Neural cell (in vitro differentiated cells): ENCODE data around the gene PLD3.

Source experiments
- EP300 ChIP-seq: fragments of 450-650 bp; conservative IDR thresholded peaks from 2 replicates; pipeline ENCODE4 v1.6.1; 2014; ENCODE audit warnings: antibody characterized with exemption, mild to moderate bottlenecking, moderate library complexity; ENCODE audit not compliant: poor library complexity, severe bottlenecking
- EZH2 ChIP-seq: fragments of 200-600, 300-800 bp; shearing (Covaris generic), sonication (generic); IDR thresholded peaks from 2 replicates; pipeline ENCODE4 v1.6.1; 2014; ENCODE audit warnings: antibody characterized with exemption, low read length, borderline replicate concordance, mild to moderate bottlenecking; ENCODE audit not compliant: insufficient read depth, poor library complexity, severe bottlenecking
- POLR2AphosphoS5 ChIP-seq: IDR thresholded peaks from 2 replicates; pipeline ENCODE4 v1.6.1; 2012
- SMC3 ChIP-seq: fragments of 450-650 bp; conservative IDR thresholded peaks from 2 replicates; pipeline ENCODE4 v1.6.1; 2014; ENCODE audit warnings: antibody characterized with exemption, mild to moderate bottlenecking, moderate library complexity; ENCODE audit not compliant: poor library complexity
- TAF1 ChIP-seq: IDR thresholded peaks from 2 replicates; pipeline ENCODE4 v1.6.1; 2012; ENCODE audit warnings: low read depth
- TF ChIP-seq, protein P1 (sequence below): fragments of 450-650 bp; IDR thresholded peaks from 2 replicates; pipeline ENCODE4 v1.5.1; 2014; ENCODE audit warnings: antibody characterized with exemption, mild to moderate bottlenecking, moderate library complexity; ENCODE audit not compliant: poor library complexity, severe bottlenecking
- TF ChIP-seq, protein P2 (sequence below): IDR thresholded peaks from 2 replicates; pipeline ENCODE4 v1.6.1; 2012; ENCODE audit warnings: borderline replicate concordance

DNA sequence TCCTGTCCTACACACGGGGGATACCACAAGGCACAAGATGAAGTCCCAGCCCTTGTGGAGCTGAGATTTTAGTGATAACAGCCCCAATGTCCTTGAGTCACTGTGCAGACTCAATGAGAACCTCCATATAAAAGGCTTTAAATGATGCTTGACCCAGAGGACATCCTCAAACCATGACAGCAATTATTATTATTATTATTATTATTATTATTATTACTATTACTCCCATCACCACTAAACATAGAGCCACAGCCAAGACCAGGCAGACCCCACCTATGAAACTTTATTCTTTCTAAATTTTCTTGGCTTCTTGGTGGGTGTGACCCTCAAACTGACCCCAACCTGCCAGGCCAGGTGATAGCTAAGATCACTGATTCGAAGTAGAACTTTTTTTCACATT is 11.4 kb upstream of the PLD3 start:
- TF ChIP-seq, protein P1, sequence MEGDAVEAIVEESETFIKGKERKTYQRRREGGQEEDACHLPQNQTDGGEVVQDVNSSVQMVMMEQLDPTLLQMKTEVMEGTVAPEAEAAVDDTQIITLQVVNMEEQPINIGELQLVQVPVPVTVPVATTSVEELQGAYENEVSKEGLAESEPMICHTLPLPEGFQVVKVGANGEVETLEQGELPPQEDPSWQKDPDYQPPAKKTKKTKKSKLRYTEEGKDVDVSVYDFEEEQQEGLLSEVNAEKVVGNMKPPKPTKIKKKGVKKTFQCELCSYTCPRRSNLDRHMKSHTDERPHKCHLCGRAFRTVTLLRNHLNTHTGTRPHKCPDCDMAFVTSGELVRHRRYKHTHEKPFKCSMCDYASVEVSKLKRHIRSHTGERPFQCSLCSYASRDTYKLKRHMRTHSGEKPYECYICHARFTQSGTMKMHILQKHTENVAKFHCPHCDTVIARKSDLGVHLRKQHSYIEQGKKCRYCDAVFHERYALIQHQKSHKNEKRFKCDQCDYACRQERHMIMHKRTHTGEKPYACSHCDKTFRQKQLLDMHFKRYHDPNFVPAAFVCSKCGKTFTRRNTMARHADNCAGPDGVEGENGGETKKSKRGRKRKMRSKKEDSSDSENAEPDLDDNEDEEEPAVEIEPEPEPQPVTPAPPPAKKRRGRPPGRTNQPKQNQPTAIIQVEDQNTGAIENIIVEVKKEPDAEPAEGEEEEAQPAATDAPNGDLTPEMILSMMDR = no peak
- no peak for TF ChIP-seq POLR2AphosphoS5
- TF ChIP-seq, protein P2, sequence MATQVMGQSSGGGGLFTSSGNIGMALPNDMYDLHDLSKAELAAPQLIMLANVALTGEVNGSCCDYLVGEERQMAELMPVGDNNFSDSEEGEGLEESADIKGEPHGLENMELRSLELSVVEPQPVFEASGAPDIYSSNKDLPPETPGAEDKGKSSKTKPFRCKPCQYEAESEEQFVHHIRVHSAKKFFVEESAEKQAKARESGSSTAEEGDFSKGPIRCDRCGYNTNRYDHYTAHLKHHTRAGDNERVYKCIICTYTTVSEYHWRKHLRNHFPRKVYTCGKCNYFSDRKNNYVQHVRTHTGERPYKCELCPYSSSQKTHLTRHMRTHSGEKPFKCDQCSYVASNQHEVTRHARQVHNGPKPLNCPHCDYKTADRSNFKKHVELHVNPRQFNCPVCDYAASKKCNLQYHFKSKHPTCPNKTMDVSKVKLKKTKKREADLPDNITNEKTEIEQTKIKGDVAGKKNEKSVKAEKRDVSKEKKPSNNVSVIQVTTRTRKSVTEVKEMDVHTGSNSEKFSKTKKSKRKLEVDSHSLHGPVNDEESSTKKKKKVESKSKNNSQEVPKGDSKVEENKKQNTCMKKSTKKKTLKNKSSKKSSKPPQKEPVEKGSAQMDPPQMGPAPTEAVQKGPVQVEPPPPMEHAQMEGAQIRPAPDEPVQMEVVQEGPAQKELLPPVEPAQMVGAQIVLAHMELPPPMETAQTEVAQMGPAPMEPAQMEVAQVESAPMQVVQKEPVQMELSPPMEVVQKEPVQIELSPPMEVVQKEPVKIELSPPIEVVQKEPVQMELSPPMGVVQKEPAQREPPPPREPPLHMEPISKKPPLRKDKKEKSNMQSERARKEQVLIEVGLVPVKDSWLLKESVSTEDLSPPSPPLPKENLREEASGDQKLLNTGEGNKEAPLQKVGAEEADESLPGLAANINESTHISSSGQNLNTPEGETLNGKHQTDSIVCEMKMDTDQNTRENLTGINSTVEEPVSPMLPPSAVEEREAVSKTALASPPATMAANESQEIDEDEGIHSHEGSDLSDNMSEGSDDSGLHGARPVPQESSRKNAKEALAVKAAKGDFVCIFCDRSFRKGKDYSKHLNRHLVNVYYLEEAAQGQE = no peak
- no peak for TF ChIP-seq TAF1
- no peak for TF ChIP-seq EZH2
- no peak for TF ChIP-seq SMC3
- TF ChIP-seq EP300 = no peak
